NB4 (cell line): ENCODE measurements around the gene SLC16A1.
A peak's percentile ranks its signal among the peaks of the same experiment; 100 is the strongest.
"Not testable (repeated sequence)": the region's sequence is repeated elsewhere in the genome, so short reads cannot be mapped to it uniquely, and the experiment has no call there.

ENCODE experiments used
- DNase-seq: peaks from one replicate; pipeline ENCODE4 v3.0.0; 2010; ENCODE audit warnings: low read depth
- H3K4me3 ChIP-seq: one replicate; pipeline ENCODE4 v1.5.1; 2011; ENCODE audit warnings: mild to moderate bottlenecking, low read depth, low read length, moderate library complexity
- MYC ChIP-seq: IDR thresholded peaks from 2 replicates; pipeline ENCODE4 v1.6.1; 2011; ENCODE audit warnings: low read depth, low read length
- POLR2A ChIP-seq: IDR thresholded peaks from 2 replicates; pipeline ENCODE4 v1.6.1; 2011; ENCODE audit warnings: mild to moderate bottlenecking; ENCODE audit not compliant: insufficient read length; ENCODE audit errors: extremely low read depth
- TF ChIP-seq, protein P1 (sequence below): IDR thresholded peaks from 2 replicates; pipeline ENCODE4 v1.6.1; 2011; ENCODE audit warnings: low read depth, low read length
- TF ChIP-seq, protein P2 (sequence below): IDR thresholded peaks from one replicate; pipeline ENCODE4 v1.5.1; 2012; ENCODE audit warnings: low read depth, low read length

SLC16A1 gene

DNA sequence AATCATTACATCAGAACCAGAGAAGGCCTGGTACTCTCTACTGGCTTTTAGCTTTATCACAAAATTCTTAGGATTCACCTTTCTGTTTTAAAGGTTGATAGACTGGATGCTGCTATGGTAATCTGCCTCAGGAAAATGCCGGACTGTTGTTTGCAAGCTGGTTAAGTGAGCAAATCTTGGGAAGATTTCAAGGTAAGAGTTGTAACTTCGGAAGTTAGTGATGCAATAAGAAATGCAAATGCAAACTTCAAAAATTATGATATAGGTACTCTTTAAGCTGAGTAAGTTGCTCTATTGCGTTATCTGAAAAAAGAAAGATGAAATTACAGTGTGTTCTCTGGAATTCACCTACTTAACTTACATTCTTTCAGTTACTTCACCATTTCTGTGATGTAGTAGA is 4.4 kb upstream of the SLC16A1 start:
- no peak for DNase-seq
- TF ChIP-seq MYC (no peak), POLR2A (no peak)
- TF ChIP-seq, protein P1, sequence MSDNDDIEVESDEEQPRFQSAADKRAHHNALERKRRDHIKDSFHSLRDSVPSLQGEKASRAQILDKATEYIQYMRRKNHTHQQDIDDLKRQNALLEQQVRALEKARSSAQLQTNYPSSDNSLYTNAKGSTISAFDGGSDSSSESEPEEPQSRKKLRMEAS = no peak
- TF ChIP-seq, protein P2, sequence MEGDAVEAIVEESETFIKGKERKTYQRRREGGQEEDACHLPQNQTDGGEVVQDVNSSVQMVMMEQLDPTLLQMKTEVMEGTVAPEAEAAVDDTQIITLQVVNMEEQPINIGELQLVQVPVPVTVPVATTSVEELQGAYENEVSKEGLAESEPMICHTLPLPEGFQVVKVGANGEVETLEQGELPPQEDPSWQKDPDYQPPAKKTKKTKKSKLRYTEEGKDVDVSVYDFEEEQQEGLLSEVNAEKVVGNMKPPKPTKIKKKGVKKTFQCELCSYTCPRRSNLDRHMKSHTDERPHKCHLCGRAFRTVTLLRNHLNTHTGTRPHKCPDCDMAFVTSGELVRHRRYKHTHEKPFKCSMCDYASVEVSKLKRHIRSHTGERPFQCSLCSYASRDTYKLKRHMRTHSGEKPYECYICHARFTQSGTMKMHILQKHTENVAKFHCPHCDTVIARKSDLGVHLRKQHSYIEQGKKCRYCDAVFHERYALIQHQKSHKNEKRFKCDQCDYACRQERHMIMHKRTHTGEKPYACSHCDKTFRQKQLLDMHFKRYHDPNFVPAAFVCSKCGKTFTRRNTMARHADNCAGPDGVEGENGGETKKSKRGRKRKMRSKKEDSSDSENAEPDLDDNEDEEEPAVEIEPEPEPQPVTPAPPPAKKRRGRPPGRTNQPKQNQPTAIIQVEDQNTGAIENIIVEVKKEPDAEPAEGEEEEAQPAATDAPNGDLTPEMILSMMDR = no peak
- H3K4me3 ChIP-seq = no peak overlapping the region

DNA sequence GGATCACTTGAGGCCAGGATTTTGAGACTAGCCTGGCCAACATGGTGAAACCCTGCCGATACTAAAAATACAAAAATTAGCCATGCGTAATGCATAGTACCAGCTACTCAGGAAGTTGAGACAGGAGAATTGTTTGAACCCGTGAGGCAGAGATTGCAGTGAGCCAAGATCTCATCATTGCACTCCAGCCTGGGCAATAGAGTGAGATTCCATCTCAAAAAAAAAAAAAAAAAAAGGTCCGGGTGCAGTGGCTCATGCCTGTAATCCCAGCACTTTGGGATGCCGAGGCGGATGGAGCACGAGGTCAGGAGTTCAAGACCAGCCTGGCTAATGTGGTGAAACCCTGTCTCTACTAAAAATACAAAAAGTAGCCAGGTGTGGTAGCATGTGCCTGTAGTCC is 2.2 kb upstream of the SLC16A1 start:
- peak overlapping the region; percentile 66 for H3K4me3 ChIP-seq
- DNase-seq = not testable (repeated sequence)

DNA sequence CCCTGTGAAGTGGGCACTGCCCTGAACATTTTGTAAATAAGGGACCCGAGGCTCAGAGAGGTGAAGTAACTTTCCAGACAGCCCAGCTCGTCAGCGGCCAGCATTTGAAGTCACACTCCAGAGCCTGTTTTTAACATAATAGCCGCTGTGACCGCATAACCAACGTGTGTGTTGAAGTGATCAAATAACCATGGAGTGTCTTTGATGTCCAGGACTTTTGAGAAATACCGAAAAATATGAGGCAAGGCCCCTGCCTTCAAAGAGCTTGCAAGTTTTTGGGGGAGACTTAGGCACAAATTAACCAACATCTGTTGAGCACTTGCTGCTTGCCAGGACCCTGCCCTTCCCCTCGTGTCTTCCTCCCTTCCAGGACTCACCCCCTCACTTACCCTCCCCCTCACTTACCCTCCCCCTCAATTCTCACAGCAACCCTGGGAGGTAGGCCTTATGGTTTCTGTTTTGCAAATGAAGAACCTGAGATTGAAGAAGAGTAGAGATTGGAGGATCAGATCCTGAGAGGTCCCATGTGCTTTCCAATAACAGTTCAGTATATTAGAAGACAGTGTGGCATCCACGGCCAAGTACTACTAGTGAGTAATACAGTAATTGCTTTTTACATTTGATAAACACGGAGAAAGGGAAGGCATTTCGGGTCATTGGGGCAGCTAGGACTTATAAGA is 1.3 kb upstream of the SLC16A1 start:
- peak; percentile 13 for TF ChIP-seq POLR2A
- TF ChIP-seq MYC = peak; percentile 86
- TF ChIP-seq, protein P2 = no peak
- TF ChIP-seq, protein P1 = peak; percentile 66
- peak; percentile 76 for DNase-seq
- peak overlapping the region; percentile 66 for H3K4me3 ChIP-seq

DNA sequence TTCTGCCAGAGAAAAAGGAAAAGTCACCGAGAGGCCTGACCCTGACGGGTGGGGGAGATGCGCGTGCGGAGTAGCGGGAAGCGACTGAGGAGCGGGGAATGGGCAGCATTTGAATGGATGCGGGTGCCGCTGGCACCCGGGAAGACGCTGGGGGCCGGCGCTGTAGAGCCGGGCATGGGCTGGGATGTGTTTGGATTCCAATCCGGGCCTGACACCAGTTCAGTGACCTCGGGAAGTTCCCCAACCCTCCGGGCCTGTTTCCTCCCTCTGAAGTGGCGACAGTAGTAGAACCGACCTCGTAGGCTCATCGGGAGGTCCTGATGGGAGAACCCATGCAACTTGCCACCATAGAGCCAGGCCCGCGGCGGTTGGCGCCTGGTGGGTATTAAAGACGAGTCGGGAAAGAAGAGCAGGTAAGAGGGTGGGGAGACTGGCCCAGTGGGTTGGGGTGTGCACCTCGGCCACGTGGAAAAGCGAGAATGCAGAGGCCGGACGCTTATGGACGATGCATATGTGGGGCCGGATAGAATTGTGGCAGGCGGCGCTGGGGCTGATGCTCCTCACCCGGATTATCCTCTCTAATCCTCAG is 642 bp upstream of the SLC16A1 start:
- H3K4me3 ChIP-seq = peak overlapping the region; percentile 66
- no peak for TF ChIP-seq MYC
- TF ChIP-seq POLR2A = no peak
- TF ChIP-seq, protein P1 = no peak
- TF ChIP-seq, protein P2 = no peak
- DNase-seq = no peak

DNA sequence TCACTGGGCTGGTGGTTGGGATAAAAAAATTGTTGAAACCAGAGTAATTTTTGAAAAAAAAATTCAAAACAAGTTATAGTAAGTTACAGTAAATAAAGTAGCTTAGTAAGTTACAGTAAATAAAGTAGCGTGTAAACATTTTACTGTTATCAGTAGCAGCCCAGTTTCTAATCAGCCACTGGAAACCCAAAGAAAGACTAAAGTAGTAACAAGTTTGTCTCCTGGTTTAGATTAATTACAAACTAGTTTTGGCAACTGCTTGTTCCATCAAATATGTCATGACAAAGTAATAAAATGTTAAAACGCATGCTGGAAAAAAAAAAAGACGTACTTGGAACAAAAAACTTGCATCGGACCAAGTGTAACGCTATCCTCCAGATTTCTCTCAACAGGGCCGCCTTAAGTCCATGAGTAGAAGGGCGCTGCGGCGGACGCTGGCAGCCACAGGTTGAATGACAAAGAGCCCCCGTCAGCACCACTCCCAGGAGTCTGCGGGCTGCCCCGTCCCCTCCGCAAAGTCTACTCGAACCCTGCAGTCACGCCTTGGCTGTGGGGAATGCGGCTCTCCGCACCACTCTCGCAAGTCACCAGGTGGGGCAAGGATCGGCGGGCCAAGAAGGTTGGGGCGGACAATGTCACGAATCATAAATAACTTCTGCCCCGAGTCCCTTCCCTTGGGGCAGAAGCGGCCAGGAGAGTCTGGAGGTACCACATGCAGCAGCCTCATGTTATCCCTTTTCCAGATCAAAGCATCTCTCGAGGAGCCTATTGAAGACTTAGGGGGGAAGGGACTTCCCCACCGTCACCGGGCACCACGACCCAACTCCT is 837 bp downstream of the SLC16A1 start:
- DNase-seq = peak; percentile 85
- peak overlapping the region; percentile 74 for H3K4me3 ChIP-seq
- TF ChIP-seq, protein P2 = no peak
- TF ChIP-seq, protein P1 = 0 out of 2 replicates have a peak, but pooled peaks have one; percentile 21
- TF ChIP-seq POLR2A (peak; percentile 30), MYC (peak; percentile 45; the same call in 1 of the 2 replicates)

DNA sequence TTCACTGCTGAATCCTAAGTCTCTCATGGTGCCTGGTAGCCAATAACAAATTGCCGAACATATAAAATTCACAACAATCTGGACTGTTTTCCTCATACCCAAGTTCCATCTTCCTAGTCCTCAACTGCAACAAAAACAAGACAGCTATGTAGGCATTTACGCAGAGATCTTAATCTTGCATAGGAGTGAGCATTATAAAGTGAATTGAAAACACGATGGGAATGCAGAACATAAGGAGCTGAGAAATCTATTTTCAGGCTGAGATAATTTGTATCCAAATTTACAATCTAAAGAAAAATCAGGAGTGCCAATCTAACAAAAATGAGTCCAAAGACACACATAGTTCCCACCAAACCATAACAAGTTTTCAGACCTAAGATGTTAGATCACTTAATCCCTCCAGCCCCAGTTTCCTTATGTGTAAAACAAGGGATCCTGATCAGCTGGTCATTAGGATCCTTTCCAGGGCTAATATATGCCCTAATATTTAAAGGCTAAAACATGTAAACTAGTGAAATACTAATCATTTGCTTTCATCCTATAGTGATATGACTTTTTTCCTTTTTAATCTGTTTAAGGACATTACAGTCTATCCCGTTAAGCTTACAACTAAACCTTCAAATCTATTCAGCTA is 1.9 kb downstream of the SLC16A1 start:
- no peak for TF ChIP-seq MYC
- TF ChIP-seq POLR2A = no peak
- TF ChIP-seq, protein P2 = no peak
- TF ChIP-seq, protein P1 = no peak
- no peak for DNase-seq
- peak overlapping the region; percentile 74 for H3K4me3 ChIP-seq
